Coronary artery (tissue), 2 donors: ENCODE data around the gene CARD9.

Experiments
- DNase-seq: peaks from one replicate; pipeline ENCODE4 v3.0.0-alpha.2; 2017; ENCODE audit warnings: low spot score
- H3K27ac ChIP-seq, 2 donors: fragments of 200-600 bp; sonication (generic); one replicate each; pipeline ENCODE4 v1.5.1; 2016 to 2019
- H3K4me3 ChIP-seq: fragments of 200-600 bp; sonication (generic); 2 replicates; pipeline ENCODE4 v1.5.1; 2016; ENCODE audit warnings: mild to moderate bottlenecking, moderate library complexity
- TF ChIP-seq, protein P1 (sequence below): fragments of 200-600 bp; sonication (generic); IDR thresholded peaks from one replicate; pipeline ENCODE4 v1.5.1; 2019; ENCODE audit warnings: antibody characterized with exemption

Gene CARD9

DNA sequence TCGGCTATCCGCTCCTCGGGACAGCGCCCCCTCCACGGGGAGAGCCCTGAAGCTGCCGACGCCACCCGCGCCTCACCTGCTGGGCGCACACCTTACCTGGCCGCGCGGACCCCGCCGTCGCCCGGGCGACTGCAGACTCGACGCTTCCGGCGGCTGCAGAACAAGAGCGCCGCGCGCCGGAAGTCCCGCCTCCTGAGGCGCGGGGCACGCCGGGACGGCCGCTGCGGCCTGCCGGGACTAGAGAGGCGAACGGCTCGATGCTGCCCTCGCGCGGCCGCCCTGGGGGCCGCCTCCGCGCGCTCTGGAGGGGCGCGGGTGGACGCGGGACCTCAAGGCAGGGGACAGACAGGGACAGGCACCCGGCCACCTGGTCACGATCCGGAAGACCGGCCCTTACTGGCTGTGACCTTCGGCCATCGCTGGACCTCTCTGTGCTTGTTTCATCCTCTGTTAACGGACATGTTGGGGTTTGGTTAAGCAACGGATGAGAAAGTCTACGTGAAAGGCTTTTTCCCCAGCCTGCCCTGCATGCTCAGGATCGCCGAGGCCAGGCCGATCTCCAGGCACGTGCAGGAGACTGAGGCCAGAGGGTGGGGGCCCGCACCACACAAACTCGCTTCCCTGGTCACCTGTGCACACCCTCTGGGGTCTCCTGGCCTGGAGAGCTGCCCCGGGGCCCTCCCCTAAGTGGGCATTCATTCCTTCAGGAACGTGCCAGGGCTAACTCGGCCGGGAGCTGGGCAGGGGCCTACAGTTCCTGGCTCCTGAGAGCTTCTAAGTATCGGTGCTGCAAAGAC lies 26.8 kb upstream of the CARD9 start, which contains the start of gene SNAPC4:
TSS of gene SNAPC4 (minus strand) at position 133 of the 797 bp plus-strand sequence. CDS start 1,742 bp downstream, outside the sequence.
- Histone ChIP-seq H3K27ac (peak within 1 kb of the TSS; percentile 41 to 64), H3K4me3 (peak within 1 kb of the TSS; percentile 99)
- peak; percentile 88 for DNase-seq
- TF ChIP-seq, protein P1, sequence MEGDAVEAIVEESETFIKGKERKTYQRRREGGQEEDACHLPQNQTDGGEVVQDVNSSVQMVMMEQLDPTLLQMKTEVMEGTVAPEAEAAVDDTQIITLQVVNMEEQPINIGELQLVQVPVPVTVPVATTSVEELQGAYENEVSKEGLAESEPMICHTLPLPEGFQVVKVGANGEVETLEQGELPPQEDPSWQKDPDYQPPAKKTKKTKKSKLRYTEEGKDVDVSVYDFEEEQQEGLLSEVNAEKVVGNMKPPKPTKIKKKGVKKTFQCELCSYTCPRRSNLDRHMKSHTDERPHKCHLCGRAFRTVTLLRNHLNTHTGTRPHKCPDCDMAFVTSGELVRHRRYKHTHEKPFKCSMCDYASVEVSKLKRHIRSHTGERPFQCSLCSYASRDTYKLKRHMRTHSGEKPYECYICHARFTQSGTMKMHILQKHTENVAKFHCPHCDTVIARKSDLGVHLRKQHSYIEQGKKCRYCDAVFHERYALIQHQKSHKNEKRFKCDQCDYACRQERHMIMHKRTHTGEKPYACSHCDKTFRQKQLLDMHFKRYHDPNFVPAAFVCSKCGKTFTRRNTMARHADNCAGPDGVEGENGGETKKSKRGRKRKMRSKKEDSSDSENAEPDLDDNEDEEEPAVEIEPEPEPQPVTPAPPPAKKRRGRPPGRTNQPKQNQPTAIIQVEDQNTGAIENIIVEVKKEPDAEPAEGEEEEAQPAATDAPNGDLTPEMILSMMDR: peak; percentile 82

DNA sequence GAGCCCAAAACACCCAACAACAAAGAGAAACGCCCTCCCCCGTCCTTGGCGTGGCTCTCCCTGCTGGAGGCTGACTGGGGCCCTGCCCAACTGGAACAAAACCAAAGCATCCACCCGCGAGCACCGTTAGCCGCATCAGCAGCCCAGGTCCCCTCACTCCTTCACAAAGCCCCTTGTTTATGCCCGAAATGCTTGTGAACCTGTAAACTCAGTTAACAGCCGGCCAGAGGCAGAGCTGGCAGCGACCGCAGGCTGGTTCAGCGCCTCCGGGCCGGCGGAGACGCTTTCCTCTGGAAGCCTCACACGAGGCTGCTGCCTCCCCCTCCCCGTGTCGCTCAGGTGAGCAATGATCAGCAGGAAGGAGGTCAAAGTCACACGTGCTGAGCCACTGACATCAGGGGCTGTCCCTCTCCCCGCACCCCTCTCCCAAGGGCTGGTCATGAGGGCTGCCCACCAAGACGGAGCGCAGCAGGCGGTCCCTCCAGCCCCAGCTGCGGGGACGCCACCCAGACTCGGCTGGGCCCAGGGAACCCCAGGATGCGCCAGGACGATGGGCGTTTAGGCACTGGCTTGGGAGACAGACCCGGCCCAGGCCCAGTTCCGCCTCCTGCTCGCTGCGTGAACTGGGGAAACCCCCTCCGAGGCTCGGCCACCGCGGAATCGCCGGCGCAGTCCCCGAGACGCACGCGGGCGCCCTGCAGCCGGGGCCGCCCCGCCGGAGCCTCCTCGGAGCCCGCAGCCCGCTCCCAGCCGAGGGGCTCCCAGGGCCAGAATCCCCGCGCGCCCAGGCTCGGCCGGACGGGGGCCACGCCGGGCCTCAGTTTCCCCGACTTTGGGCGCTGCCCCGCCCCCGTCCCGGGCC lies 25.9 kb upstream of the CARD9 start:
- Histone ChIP-seq H3K4me3 (peak overlapping the region; percentile 99), H3K27ac (peak overlapping the region in 1 of 2 donors; percentile 64)
- TF ChIP-seq, protein P1: no peak
- DNase-seq: no peak

DNA sequence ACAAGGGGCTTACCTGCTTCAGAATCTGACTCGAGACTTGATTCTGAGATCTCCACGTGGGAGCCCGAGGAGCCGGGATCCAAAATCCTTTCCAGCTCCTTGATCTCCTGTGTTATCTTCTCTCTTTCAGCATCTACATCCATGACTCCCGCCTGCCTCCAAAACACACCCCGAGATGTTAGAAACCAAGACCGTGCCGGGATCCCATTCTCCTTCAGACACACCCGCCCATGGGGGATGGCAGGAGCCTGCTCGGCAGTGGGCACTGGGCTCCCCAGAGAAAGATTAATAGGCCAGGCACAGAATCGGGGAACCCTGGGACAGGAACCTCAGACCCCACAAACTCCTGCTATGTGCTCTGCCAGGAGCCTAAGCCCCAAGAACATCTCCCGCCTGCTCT lies 24.8 kb upstream of the CARD9 start:
- TF ChIP-seq, protein P1: no peak
- Histone ChIP-seq H3K27ac (no peak overlapping the region), H3K4me3 (no peak overlapping the region)
- no peak for DNase-seq

DNA sequence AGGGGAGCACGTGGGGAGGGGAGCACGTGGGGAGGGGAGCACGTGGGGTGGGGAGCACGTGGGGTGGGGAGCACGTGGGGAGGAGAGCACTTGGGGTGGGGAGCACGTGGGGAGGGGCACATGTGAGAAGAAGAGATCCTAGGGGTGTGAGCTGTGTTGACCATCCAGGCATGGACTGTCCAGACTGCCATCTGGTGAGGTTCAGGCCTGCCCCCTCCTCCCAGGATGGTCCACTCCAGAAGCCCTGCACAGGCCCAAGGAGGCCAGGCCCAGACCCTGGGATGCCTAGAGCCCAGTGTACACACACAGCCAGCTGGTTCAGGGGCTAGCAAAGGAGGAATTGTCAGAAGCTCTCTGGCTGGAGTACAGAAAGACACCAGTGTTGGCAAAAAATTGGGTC lies 24.2 kb upstream of the CARD9 start:
- no peak for DNase-seq
- TF ChIP-seq, protein P1: no peak
- Histone ChIP-seq H3K4me3 (no peak overlapping the region), H3K27ac (no peak overlapping the region)

DNA sequence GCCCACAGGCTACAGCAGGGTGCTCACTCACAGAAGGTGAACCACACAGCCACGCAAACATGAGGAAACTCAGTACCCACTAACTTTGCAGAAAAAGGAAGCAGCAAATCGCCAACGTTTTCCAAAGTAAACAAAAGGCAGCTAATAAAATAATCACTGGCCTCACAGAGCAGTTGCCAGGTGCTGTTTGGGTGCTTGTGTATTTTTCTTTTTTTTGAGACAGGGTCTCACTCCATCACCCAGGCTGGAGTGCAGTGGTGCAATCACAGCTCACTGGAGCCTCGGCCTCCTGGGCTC lies 22.7 kb upstream of the CARD9 start:
- DNase-seq: no peak
- H3K4me3 ChIP-seq: no peak overlapping the region
- TF ChIP-seq, protein P1: no peak
- no peak overlapping the region for H3K27ac ChIP-seq

DNA sequence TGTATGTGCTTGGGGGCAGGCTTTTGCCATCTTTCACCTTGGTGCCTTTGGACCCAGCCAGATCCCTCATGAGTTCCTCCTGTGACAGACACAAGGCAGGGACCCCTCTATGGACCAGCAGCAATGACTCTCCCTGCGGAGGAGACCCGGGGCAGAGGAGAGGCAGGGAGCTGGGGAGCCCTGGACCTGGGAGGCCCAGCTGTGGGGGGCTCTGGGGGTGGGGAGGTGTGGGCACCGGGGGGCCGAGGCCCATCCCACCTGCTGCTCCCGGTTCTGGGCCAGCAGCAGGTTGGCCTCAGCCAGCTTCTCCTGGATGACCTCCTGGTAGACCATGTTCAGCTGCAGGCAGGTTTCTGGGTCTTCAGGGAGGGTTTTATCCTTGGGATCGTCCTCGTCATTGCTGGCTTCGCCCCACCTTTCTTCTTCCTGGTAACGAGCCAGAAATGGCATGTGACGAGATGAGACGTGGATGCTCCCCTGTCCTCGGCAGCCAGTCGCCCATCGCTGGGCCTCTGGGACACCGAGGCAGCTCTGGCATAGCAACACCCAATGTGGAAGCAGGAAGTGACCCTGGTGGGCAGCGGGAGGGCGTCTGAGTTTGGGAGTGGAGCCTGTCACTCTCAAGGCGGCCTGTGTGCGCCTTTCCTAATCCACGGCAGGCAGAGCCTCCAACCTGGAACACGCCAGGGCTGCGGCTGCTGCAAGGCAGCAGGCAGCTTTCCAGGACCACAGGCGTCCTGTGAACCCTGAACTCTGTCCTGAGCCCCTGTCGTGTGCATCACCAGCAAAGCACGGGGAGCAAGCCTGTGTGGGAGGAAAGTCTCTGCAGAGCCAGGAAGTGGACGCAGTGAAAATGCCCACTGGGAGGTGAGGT lies 22.1 kb upstream of the CARD9 start:
- Histone ChIP-seq H3K4me3 (no peak overlapping the region), H3K27ac (no peak overlapping the region)
- TF ChIP-seq, protein P1: no peak
- DNase-seq: no peak
